K562 (cell line): ENCODE results near the gene EEF1A2. TPM values are rescaled to one million over a fixed set of nuclear protein-coding genes. Genes with fewer than 3 reads are reported as not detected.

Source experiments
- ATAC-seq: fragments of 200-7000 bp; cut with Tn5 transposase; 3 replicates; pipeline ENCODE4 v1.9.1; 2020; ENCODE audit warnings: moderate library complexity
- BruUV-seq: library from RNA; stranded (reverse); fragments of 400-500 nt; replicated peaks from 2 replicates; lab custom pipeline; 2021; lab: Mats Ljungman, UMichigan
- CTCF ChIA-PET: fragments of 300-600 bp; formaldehyde crosslinking; extraction: SDS; loops from one replicate; lab custom pipeline; 2021; ENCODE audit warnings: low intra/inter-chr PET ratio; lab: Yijun Ruan, JAX
- POLR2A ChIA-PET: fragments of 300-600, 350-650 bp; sonication (Branson Sonifier 250); formaldehyde crosslinking; extraction: SDS; loops from one replicate; lab custom pipeline; 2021; ENCODE audit warnings: antibody characterized with exemption, inconsistent platforms; lab: Yijun Ruan, JAX
- DNase-seq, 4 experiments: peaks; one replicate each; pipeline versions ENCODE4 v3.0.0 to v3.0.0-alpha.2; 2011 to 2018; ENCODE audit warnings: low spot score in 3 of 4, mixed read lengths in 3 of 4; ENCODE audit errors: extremely low read depth in 1 of 4
- FAIRE-seq: peaks from 2 replicates; lab custom pipeline; 2011; peaks lifted over from hg19 to GRCh38; lab: Jason Lieb, UNC
- H2AFZ ChIP-seq: 2 replicates; pipeline ENCODE4 v1.6.0; 2011; ENCODE audit warnings: low read depth, low read length, control low read depth, inconsistent platforms
- H3K27ac ChIP-seq: fragments of 200-600 bp; 3 replicates; pipeline ENCODE4 v1.8.0; 2011; ENCODE audit warnings: low read depth, mild to moderate bottlenecking, control low read depth, inconsistent platforms, low read length, moderate library complexity, mixed read lengths; ENCODE audit errors: extremely low read depth
- H3K27me3 ChIP-seq, 2 experiments: fragments of 300-600 bp in 1 of 2; 2 replicates in 1 of 2; 3 replicates in 1 of 2; pipeline versions ENCODE4 v1.6.0 to v1.8.0; 2011; ENCODE audit warnings: inconsistent platforms in 2 of 2, low read length in 2 of 2, mild to moderate bottlenecking in 1 of 2, mixed read lengths in 1 of 2, moderate library complexity in 1 of 2; ENCODE audit not compliant: control insufficient read depth in 2 of 2, insufficient read depth in 2 of 2
- H3K36me3 ChIP-seq: fragments of 300-600 bp; 3 replicates; pipeline ENCODE4 v1.8.0; 2011; ENCODE audit warnings: mild to moderate bottlenecking, low read length, inconsistent platforms; ENCODE audit not compliant: control insufficient read depth, insufficient read depth
- H3K4me1 ChIP-seq, 2 experiments: fragments of 200-600 bp in 1 of 2; replicated peaks in 1 of 2; 2 replicates in 1 of 2; 3 replicates in 1 of 2; pipeline versions ENCODE4 v1.5.1 to v1.8.0; 2011; ENCODE audit warnings: inconsistent platforms in 2 of 2, low read length in 2 of 2, mild to moderate bottlenecking in 1 of 2, mixed read lengths in 1 of 2, moderate library complexity in 1 of 2; ENCODE audit not compliant: control insufficient read depth in 2 of 2, insufficient read depth in 2 of 2
- H3K4me2 ChIP-seq: 2 replicates; pipeline ENCODE4 v1.6.1; 2011; ENCODE audit warnings: low read length, control low read depth, inconsistent platforms, mixed read lengths; ENCODE audit not compliant: insufficient read depth
- H3K4me3 ChIP-seq: fragments of 200-600 bp; sonication (generic), shearing (Covaris generic); 2 replicates; pipeline ENCODE4 v1.5.1; 2016; ENCODE audit warnings: control low read depth, inconsistent platforms
- H3K79me2 ChIP-seq: fragments of 200-600 bp; 3 replicates; pipeline ENCODE4 v1.8.0; 2011; ENCODE audit warnings: low read length, inconsistent platforms; ENCODE audit not compliant: control insufficient read depth, insufficient read depth
- H3K9ac ChIP-seq, 2 experiments: 2 replicates each; pipeline versions ENCODE4 v1.6.0 to v1.6.1; 2011; ENCODE audit warnings: low read depth in 2 of 2, low read length in 2 of 2, control low read depth in 1 of 2, inconsistent platforms in 1 of 2, mild to moderate bottlenecking in 1 of 2, mixed read lengths in 1 of 2; ENCODE audit not compliant: insufficient read depth in 1 of 2
- H3K9me1 ChIP-seq: one replicate; pipeline ENCODE4 v1.6.0; 2011; ENCODE audit warnings: inconsistent platforms, mild to moderate bottlenecking, low read length, moderate library complexity; ENCODE audit not compliant: control insufficient read depth, insufficient read depth
- H3K9me3 ChIP-seq: replicated peaks from 2 replicates; pipeline ENCODE4 v1.5.1; 2011; ENCODE audit warnings: low read depth, low read length, inconsistent platforms; ENCODE audit not compliant: control insufficient read depth, insufficient read depth
- H4K20me1 ChIP-seq: replicated peaks from 2 replicates; pipeline ENCODE4 v1.6.1; 2011; ENCODE audit warnings: low read length, inconsistent platforms, mixed read lengths; ENCODE audit not compliant: control insufficient read depth, insufficient read depth
- BRCA1 ChIP-seq, 2 experiments: fragments of 450-650 bp in 1 of 2; sonication (generic) in 1 of 2; formaldehyde crosslinking in 1 of 2; IDR thresholded peaks; 2 replicates each; pipeline versions ENCODE4 v1.5.0 to v1.6.1; 2017 to 2020; ENCODE audit warnings: mild to moderate bottlenecking in 1 of 2, missing genetic modification reagents in 1 of 2
- ESRRA ChIP-seq: fragments of 450-650 bp; IDR thresholded peaks from 2 replicates; pipeline ENCODE4 v1.6.1; 2014; ENCODE audit warnings: low read depth, mild to moderate bottlenecking, moderate library complexity, borderline replicate concordance
- HNRNPL ChIP-seq: fragments of 200-400 bp; formaldehyde crosslinking; IDR thresholded peaks from 2 replicates; pipeline ENCODE4 v1.6.1; 2017; ENCODE audit warnings: low read depth, mild to moderate bottlenecking, low read length
- NONO ChIP-seq, 2 experiments: fragments of 200-400 bp in 1 of 2; fragments of 450-650 bp in 1 of 2; formaldehyde crosslinking in 1 of 2; IDR thresholded peaks; 2 replicates each; pipeline ENCODE4 v1.6.1; 2017; ENCODE audit warnings: low read depth in 2 of 2, mild to moderate bottlenecking in 2 of 2, moderate library complexity in 2 of 2, low read length in 1 of 2
- NR2C1 ChIP-seq, 2 experiments: fragments of 450-650 bp; IDR thresholded peaks; 2 replicates each; pipeline ENCODE4 v1.6.1; 2017; ENCODE audit warnings: mild to moderate bottlenecking in 2 of 2, antibody characterized with exemption in 1 of 2, inconsistent platforms in 1 of 2, missing compliant biosample characterization in 1 of 2, missing genetic modification characterization in 1 of 2
- TCF3 ChIP-seq: sonication (generic); formaldehyde crosslinking; IDR thresholded peaks from 2 replicates; pipeline ENCODE4 v1.4.0; 2020; ENCODE audit warnings: mild to moderate bottlenecking, missing genetic modification reagents
- WGBS: fragments of 100-300 bp; shearing (Covaris generic); methylation state at CpG from one replicate; pipeline ENCODE4 v1.1.6; 2016; ENCODE audit warnings: low coverage, mixed read lengths; ENCODE audit not compliant: insufficient coverage; ENCODE audit errors: missing lambda C conversion rate; 5-methylcytosine and 5-hydroxymethylcytosine counted together
- in situ Hi-C: fragments of 300-500 bp; cut with MboI; formaldehyde crosslinking; loops from 4 replicates; pipeline ENCODE4 v1.15.0; 2018; ENCODE audit warnings: inconsistent platforms, mixed read lengths
- intact Hi-C: fragments of 100-400 bp; cut with micrococcal nuclease; formaldehyde crosslinking; loops from 2 replicates; pipeline ENCODE4 v1.14.2; 2022
- polyA plus RNA-seq, 8 experiments: library from polyadenylated mRNA; depleted of rRNA in 4 of 8; stranded (reverse) in 5 of 8; unstranded in 3 of 8; fragments of >200 nt; fragmentation: Nextera tagmentation in 2 of 8; fragmentation: Illumina TruSeq in 1 of 8; extraction: Ambion mirVana in 2 of 8; extraction: Trizol in 1 of 8; gene quantifications; 2 replicates each; pipeline versions ENCODE4 v1.2.1 to v1.2.3, GENCODE V29; 2011 to 2014; ENCODE audit warnings: inconsistent platforms in 1 of 8, missing spikeins in 1 of 8
- total RNA-seq, 7 experiments: library from RNA; depleted of rRNA in 6 of 7; stranded (reverse); fragments of >200 nt in 6 of 7; fragmentation: Illumina TruSeq in 2 of 7; extraction: Trizol in 2 of 7; gene quantifications; 2 replicates each; pipeline versions ENCODE4 v1.2.1 to v1.2.3, GENCODE V29; 2011 to 2021; ENCODE audit warnings: low replicate concordance in 1 of 7
- TF ChIP-seq, protein P1 (sequence below): fragments of 250-450 bp; sonication (Bioruptor Pico); IDR thresholded peaks from 2 replicates; pipeline ENCODE4 v1.5.0; 2020; ENCODE audit warnings: mild to moderate bottlenecking
- TF ChIP-seq, protein P2 (sequence below): conservative IDR thresholded peaks from 2 replicates; pipeline ENCODE4 v1.6.1; 2011; ENCODE audit warnings: low read depth, mild to moderate bottlenecking, low read length; ENCODE audit not compliant: control insufficient read depth

EEF1A2 gene
- total and polyA plus RNA-seq, 9 of the 15 experiments (the other 6 are each of a cell fraction or from before 2014, with no cell fraction given), result 0.04 to 29.6 (median 11.5) TPM

DNA sequence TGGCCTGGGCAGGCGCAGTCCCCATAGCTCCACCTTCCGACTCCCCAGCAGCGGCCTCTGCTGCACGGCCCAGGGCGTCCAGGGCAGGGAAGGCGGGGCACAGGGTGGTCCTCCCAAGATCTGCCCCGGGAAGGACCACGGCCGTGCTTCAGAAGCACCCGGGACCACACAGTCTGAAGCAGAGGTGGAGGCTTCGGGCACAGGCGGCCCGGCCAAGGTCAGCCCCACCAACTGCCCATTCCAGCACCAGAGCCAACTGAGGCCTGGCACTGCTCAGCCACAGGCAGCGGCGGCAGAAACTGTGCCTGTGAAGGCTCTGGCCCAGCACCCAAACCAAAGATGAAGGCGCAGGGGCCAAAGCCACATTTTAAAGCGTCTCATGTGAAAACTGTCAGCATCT lies 47.1 kb downstream of the EEF1A2 start (continued):
- TF ChIP-seq, protein P1, sequence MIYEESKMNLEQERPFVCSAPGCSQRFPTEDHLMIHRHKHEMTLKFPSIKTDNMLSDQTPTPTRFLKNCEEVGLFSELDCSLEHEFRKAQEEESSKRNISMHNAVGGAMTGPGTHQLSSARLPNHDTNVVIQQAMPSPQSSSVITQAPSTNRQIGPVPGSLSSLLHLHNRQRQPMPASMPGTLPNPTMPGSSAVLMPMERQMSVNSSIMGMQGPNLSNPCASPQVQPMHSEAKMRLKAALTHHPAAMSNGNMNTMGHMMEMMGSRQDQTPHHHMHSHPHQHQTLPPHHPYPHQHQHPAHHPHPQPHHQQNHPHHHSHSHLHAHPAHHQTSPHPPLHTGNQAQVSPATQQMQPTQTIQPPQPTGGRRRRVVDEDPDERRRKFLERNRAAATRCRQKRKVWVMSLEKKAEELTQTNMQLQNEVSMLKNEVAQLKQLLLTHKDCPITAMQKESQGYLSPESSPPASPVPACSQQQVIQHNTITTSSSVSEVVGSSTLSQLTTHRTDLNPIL (CRISPR knock-in tag), result no peak
- no peak for TF ChIP-seq NONO (IDR thresholded peaks at IDR 0.05; ENCODE audit: low read depth in 2 of 2, low read length in 1 of 2)
- TF ChIP-seq, protein P2, sequence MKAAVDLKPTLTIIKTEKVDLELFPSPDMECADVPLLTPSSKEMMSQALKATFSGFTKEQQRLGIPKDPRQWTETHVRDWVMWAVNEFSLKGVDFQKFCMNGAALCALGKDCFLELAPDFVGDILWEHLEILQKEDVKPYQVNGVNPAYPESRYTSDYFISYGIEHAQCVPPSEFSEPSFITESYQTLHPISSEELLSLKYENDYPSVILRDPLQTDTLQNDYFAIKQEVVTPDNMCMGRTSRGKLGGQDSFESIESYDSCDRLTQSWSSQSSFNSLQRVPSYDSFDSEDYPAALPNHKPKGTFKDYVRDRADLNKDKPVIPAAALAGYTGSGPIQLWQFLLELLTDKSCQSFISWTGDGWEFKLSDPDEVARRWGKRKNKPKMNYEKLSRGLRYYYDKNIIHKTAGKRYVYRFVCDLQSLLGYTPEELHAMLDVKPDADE, result no peak
- no peak for TF ChIP-seq HNRNPL

DNA sequence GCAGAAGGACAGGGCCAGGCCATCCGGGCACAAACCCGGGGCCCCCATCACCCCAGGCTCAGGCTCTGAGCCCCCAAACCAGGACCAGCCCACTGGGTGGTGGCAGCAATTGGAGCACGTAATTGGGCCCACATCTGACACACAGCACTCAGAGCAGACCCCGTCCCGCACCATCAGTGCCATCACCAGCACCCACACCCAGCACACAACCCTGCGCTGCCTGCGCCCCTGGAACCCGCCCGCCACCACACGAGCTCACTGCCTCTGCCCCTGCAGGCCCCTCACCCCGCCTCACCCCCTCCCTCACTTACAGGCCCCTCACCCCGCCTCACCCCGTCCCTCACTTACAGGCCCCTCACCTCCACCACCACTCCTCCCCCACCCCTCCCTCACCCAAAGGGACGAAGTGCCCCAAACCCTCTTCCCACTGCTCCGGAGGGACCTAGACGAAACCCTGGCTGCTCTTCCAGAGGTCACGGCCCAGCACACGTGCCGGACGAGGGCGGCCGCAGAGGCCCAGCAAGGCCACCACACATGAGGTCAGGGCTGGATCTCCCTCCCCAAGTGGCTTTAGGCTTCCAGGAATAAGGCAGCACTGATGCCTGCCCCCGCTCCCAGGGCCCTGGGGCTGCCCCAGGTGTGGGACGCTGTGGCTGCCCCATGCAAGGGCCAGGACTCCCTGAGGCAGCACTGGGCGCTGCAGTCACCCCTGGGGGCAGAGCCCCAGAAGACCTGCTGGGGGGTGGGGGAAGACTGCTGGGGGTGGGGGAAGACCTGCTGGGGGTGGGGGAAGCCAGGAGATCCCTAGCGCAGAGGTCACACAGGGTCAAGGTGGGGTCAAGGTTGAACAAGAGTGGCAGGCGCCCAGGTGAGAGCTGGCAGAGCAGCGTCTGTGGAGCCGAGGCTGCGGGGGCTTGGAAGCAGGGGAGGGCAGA lies 48.8 kb downstream of the EEF1A2 start:
- Histone ChIP-seq H3K4me2 (no peak overlapping the region), H3K79me2 (no peaks in the 10 kb centered on the region), H4K20me1 (peaks cover 10% of the 10 kb centered on the region; the same call in 1 of the 2 replicates), H3K9me1 (no peaks in the 10 kb centered on the region), H2AFZ (no peak overlapping the region), H3K4me3 (no peak overlapping the region), H3K27me3 (peaks cover 31 to 65% of the 10 kb centered on the region in 2 experiments; a peak in 4 of 5 replicates), H3K27ac (no peak overlapping the region), H3K4me1 (peaks cover 0 to 46% of the 10 kb centered on the region in 2 experiments; a peak in 2 of 5 replicates), H3K9ac (no peak overlapping the region), H3K9me3 (no peaks in the 10 kb centered on the region), H3K36me3 (no peaks in the 10 kb centered on the region)
- ATAC-seq (no peak), DNase-seq (peak in 2 of 4 experiments; percentile 30 to 37), FAIRE-seq (no peak)
- in situ Hi-C loops, result no loop called here
- no peak for TF ChIP-seq NR2C1 (IDR thresholded peaks at IDR 0.05)
- 0 out of 2 replicates have a peak, but pooled peaks have one; percentile 42 for TF ChIP-seq NR2C1 (tag; IDR thresholded peaks at IDR 0.05)
- TF ChIP-seq TCF3 (CRISPR knock-in tag), result no peak
- TF ChIP-seq ESRRA, result 0 out of 2 replicates have a peak, but pooled peaks have one; percentile 29
- no peak for TF ChIP-seq BRCA1 (IDR thresholded peaks at IDR 0.05)
- TF ChIP-seq BRCA1 (CRISPR knock-in tag; IDR thresholded peaks at IDR 0.05), result no peak
- CTCF ChIA-PET, result interaction anchor here (0.6 kb wide), 1 partner anchor 524 kb away, joined by 3 read pairs; no protein-coding TSS in a partner anchor
- 8% methylated on average over 21 of the region's 30 CpGs for WGBS
- POLR2A ChIA-PET, result no interaction called here
- intact Hi-C loops, result no loop called here
- BruUV-seq, result no TSS peak
